K562 (cell line): ENCODE results near the gene NFIC. TPM values are rescaled to one million over a fixed set of nuclear protein-coding genes. Genes with fewer than 3 reads are reported as not detected.

Experiments
- ARID3A ChIP-seq: IDR thresholded peaks from 2 replicates; pipeline ENCODE4 v1.6.1; 2012; ENCODE audit warnings: low read depth, low read length, improper control_type of control experiment, borderline replicate concordance
- BRD9 ChIP-seq: fragments of 450-650 bp; IDR thresholded peaks from 2 replicates; pipeline ENCODE4 v1.6.1; 2018; ENCODE audit warnings: low read depth; ENCODE audit not compliant: partially characterized antibody
- CBFA2T3 ChIP-seq: fragments of 450-650 bp; IDR thresholded peaks from 2 replicates; pipeline ENCODE4 v1.6.1; 2017
- COPS2 ChIP-seq: fragments of 450-650 bp; conservative IDR thresholded peaks from 2 replicates; pipeline ENCODE4 v1.6.1; 2016; ENCODE audit warnings: mild to moderate bottlenecking, moderate library complexity
- CREB5 ChIP-seq: fragments of 250-450 bp; sonication (Bioruptor Pico); IDR thresholded peaks from 2 replicates; pipeline ENCODE4 v1.5.0; 2020; ENCODE audit warnings: mild to moderate bottlenecking
- DPF2 ChIP-seq: fragments of 450-650 bp; IDR thresholded peaks from 2 replicates; pipeline ENCODE4 v1.6.1; 2016
- FOSL1 ChIP-seq: fragments of 200-800 bp; sonication (Bioruptor generic); conservative IDR thresholded peaks from 2 replicates; pipeline ENCODE4 v1.6.1; 2016; ENCODE audit warnings: missing genetic modification characterization, missing compliant biosample characterization
- FOXM1 ChIP-seq, 2 experiments: fragments of 450-650 bp in 1 of 2; sonication (generic) in 1 of 2; formaldehyde crosslinking in 1 of 2; IDR thresholded peaks; 2 replicates each; pipeline versions ENCODE4 v1.6.1 to v1.9.0; 2017 to 2022; ENCODE audit warnings: low read depth in 2 of 2, mild to moderate bottlenecking in 2 of 2, missing genetic modification reagents in 1 of 2, moderate library complexity in 1 of 2
- JUN ChIP-seq, 2 experiments: sonication (generic) in 1 of 2; formaldehyde crosslinking in 1 of 2; IDR thresholded peaks; 2 replicates each; pipeline versions ENCODE4 v1.6.1 to v1.8.0; 2012 to 2022; ENCODE audit warnings: borderline replicate concordance in 2 of 2, mild to moderate bottlenecking in 2 of 2, improper control_type of control experiment in 1 of 2, low read depth in 1 of 2, low read length in 1 of 2, missing genetic modification reagents in 1 of 2
- LEF1 ChIP-seq: fragments of 450-650 bp; IDR thresholded peaks from 2 replicates; pipeline ENCODE4 v1.6.1; 2016; ENCODE audit warnings: mild to moderate bottlenecking
- MCM5 ChIP-seq: fragments of 450-650 bp; IDR thresholded peaks from 2 replicates; pipeline ENCODE4 v1.6.1; 2016; ENCODE audit warnings: low read depth
- MNT ChIP-seq, 2 experiments: fragments of 450-650 bp; conservative IDR thresholded peaks; 2 replicates each; pipeline ENCODE4 v1.6.1; 2017; ENCODE audit warnings: mild to moderate bottlenecking in 2 of 2, moderate library complexity in 2 of 2
- RBBP5 ChIP-seq: fragments of 200-600 bp; sonication (generic); IDR thresholded peaks from 2 replicates; pipeline ENCODE4 v1.6.1; 2012; ENCODE audit warnings: borderline replicate concordance, mild to moderate bottlenecking, low read length, control low read depth, inconsistent platforms; ENCODE audit not compliant: insufficient read depth, poor library complexity, severe bottlenecking
- SNAPC5 ChIP-seq: fragments of 250-450 bp; sonication (Bioruptor Pico); IDR thresholded peaks from 2 replicates; pipeline ENCODE4 v1.8.0; 2021; ENCODE audit warnings: moderate library complexity, mild to moderate bottlenecking, inconsistent platforms
- TARDBP ChIP-seq: fragments of 450-650 bp; IDR thresholded peaks from 2 replicates; pipeline ENCODE4 v1.6.1; 2016
- ZBTB2 ChIP-seq: fragments of 450-650 bp; IDR thresholded peaks from 2 replicates; pipeline ENCODE4 v1.6.1; 2016; ENCODE audit warnings: antibody characterized with exemption
- ZNF41 ChIP-seq: fragments of 250-450 bp; sonication (Bioruptor Pico); conservative IDR thresholded peaks from 2 replicates; pipeline ENCODE4 v1.4.0; 2020; ENCODE audit warnings: mild to moderate bottlenecking
- ZNF764 ChIP-seq: fragments of 250-450 bp; sonication (Bioruptor Pico); IDR thresholded peaks from 2 replicates; pipeline ENCODE4 v1.4.0; 2020; ENCODE audit warnings: low read depth, mild to moderate bottlenecking, moderate library complexity
- polyA plus RNA-seq, 8 experiments: library from polyadenylated mRNA; depleted of rRNA in 4 of 8; stranded (reverse) in 5 of 8; unstranded in 3 of 8; fragments of >200 nt; fragmentation: Nextera tagmentation in 2 of 8; fragmentation: Illumina TruSeq in 1 of 8; extraction: Ambion mirVana in 2 of 8; extraction: Trizol in 1 of 8; gene quantifications; 2 replicates each; pipeline versions ENCODE4 v1.2.1 to v1.2.3, GENCODE V29; 2011 to 2014; ENCODE audit warnings: inconsistent platforms in 1 of 8, missing spikeins in 1 of 8
- total RNA-seq, 7 experiments: library from RNA; depleted of rRNA in 6 of 7; stranded (reverse); fragments of >200 nt in 6 of 7; fragmentation: Illumina TruSeq in 2 of 7; extraction: Trizol in 2 of 7; gene quantifications; 2 replicates each; pipeline versions ENCODE4 v1.2.1 to v1.2.3, GENCODE V29; 2011 to 2021; ENCODE audit warnings: low replicate concordance in 1 of 7

Gene NFIC
- total and polyA plus RNA-seq, 9 of the 15 experiments (the other 6 are each of a cell fraction or from before 2014, with no cell fraction given): 0.71 to 62.1 (median 6.9) TPM

GRCh38 chr19:3505598-3506383 lies 139.4 kb downstream of the NFIC start, which contains the start of gene FZR1 (continued):
- TF ChIP-seq FOSL1 (tag) (no peak), ZBTB2 (peak; percentile 96), LEF1 (no peak), CREB5 (no peak), TARDBP (no peak; the same call in 1 of the 2 replicates), SNAPC5 (CRISPR knock-in tag) (no peak), ZNF764 (CRISPR knock-in tag) (no peak), CBFA2T3 (no peak), BRD9 (peak; percentile 32), ARID3A (no peak), ZNF41 (no peak), RBBP5 (peak; percentile 7), MNT (conservative IDR thresholded peaks at IDR 0.05) (peak; percentile 86 to 92), FOXM1 (IDR thresholded peaks at IDR 0.05; ENCODE audit: low read depth) (peak; percentile 100), FOXM1 (CRISPR knock-in tag; IDR thresholded peaks at IDR 0.05; ENCODE audit: low read depth) (peak; percentile 100), MCM5 (no peak), COPS2 (no peak), JUN (IDR thresholded peaks at IDR 0.05; ENCODE audit: borderline replicate concordance, low read depth, low read length) (no peak), JUN (CRISPR knock-in tag; IDR thresholded peaks at IDR 0.05; ENCODE audit: borderline replicate concordance) (peak; percentile 58; the same call in 1 of the 2 replicates), DPF2 (peak; percentile 52)
